Measurements from ENCODE around the gene DOCK1.

The DOCK1 gene

GRCh38 chr10:127033216-127034033, 128.2 kb downstream of the DOCK1 start:
- TF ChIP-seq CTCF (conservative IDR thresholded peaks at IDR 0.05; ENCODE audit: low read depth, low read length) = no peak
- no peak for DNase-seq (ENCODE audit: low read depth)
- no peak overlapping the region for H3K4me3 ChIP-seq (ENCODE audit: low read length)

GRCh38 chr10:127034034-127034633, 128.9 kb downstream of the DOCK1 start:
- H3K4me3 ChIP-seq (ENCODE audit: low read length) = no peak overlapping the region
- no peak for DNase-seq (ENCODE audit: low read depth)
- TF ChIP-seq CTCF (conservative IDR thresholded peaks at IDR 0.05; ENCODE audit: low read depth, low read length) = no peak

GRCh38 chr10:127034790-127035189, 129.6 kb downstream of the DOCK1 start:
- no peak for TF ChIP-seq CTCF (conservative IDR thresholded peaks at IDR 0.05; ENCODE audit: low read depth, low read length)
- DNase-seq (ENCODE audit: low read depth) = peak; percentile 17

GRCh38 chr10:127035827-127036226, 130.6 kb downstream of the DOCK1 start:
- no peak overlapping the region for H3K4me3 ChIP-seq (ENCODE audit: low read length)
- DNase-seq (ENCODE audit: low read depth) = no peak
- TF ChIP-seq CTCF (conservative IDR thresholded peaks at IDR 0.05; ENCODE audit: low read depth, low read length) = no peak

More at GRCh38 chr10:127034790-127035189, 129.6 kb downstream of the DOCK1 start:
- no peak overlapping the region for H3K4me3 ChIP-seq (ENCODE audit: low read length)

- TF ChIP-seq CTCF (conservative IDR thresholded peaks at IDR 0.05; ENCODE audit: low read depth, low read length) = no peak
- no peak overlapping the region for H3K4me3 ChIP-seq (ENCODE audit: low read length)
- no peak for DNase-seq (ENCODE audit: low read depth)
Measured at GRCh38 chr10:127036987-127037386, 131.8 kb downstream of the DOCK1 start.

GRCh38 chr10:127039435-127039834, 134.2 kb downstream of the DOCK1 start:
- no peak for TF ChIP-seq CTCF (conservative IDR thresholded peaks at IDR 0.05; ENCODE audit: low read depth, low read length)
- no peak for DNase-seq (ENCODE audit: low read depth)

GRCh38 chr10:127040756-127041155, 135.5 kb downstream of the DOCK1 start:
- no peak for TF ChIP-seq CTCF (conservative IDR thresholded peaks at IDR 0.05; ENCODE audit: low read depth, low read length)
- no peak overlapping the region for H3K4me3 ChIP-seq (ENCODE audit: low read length)
- no peak for DNase-seq (ENCODE audit: low read depth)

More at GRCh38 chr10:127039435-127039834, 134.2 kb downstream of the DOCK1 start:
- H3K4me3 ChIP-seq (ENCODE audit: low read length) = no peak overlapping the region

All from retinal pigment epithelial cell (primary cell).